ENCODE data around the gene USP37.

USP37 gene

DNA sequence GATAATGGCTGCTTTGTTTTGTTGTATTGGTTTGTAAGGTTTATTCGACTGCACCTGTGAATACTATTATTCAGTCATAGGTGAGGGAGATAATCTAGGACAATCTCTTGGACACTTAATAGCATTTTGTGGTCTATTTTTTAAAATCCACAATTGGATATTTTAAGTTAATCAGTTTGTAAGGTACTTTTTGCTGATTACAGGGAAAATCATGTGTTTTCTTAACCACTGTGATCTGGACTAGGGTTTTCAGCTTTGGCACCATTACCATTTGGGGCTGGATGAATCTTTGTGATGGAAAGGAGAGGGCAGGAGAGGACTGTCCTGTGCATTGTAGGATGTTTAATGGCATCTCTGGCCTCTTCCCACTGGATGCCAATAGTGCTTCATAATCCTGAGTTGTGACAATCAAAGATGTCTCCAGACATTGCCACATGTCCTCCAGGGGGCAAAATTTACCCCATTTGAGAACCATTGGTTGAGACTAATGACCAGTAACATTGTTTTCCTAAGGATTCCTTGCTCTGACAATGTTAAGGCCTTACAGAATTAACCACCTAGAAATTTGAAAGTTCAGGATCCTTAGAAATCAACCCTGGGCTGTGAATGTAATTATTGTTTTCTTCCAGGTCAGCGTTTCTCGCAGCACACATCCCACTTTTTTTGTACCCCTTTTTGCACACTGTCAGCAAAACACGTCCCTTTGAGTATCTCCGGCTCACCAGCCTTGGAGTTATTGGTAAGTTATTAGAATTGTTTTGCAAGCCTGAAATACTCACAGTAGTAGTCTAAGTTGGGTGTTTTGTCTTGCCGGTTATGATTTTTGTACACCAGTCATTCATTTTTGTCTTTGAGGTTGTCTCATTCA lies 16.1 kb upstream of the USP37 start:
- H3K9me3 ChIP-seq, result no peaks in the 10 kb centered on the region
- H3K27me3 ChIP-seq, result no peaks in the 10 kb centered on the region
- peaks cover 78% of the 10 kb centered on the region for H3K36me3 ChIP-seq
- no peak for TF ChIP-seq CTCF (IDR thresholded peaks at IDR 0.05)
- H3K4me3 ChIP-seq (ENCODE audit: low read depth in 1 of 2, low read length in 1 of 2), result no peak overlapping the region
- no peaks in the 10 kb centered on the region for H3K4me1 ChIP-seq (ENCODE audit: control insufficient read depth in 1 of 2, insufficient read depth in 1 of 2, low read depth in 1 of 2, low read length in 1 of 2)
- H3K27ac ChIP-seq, result no peak overlapping the region

DNA sequence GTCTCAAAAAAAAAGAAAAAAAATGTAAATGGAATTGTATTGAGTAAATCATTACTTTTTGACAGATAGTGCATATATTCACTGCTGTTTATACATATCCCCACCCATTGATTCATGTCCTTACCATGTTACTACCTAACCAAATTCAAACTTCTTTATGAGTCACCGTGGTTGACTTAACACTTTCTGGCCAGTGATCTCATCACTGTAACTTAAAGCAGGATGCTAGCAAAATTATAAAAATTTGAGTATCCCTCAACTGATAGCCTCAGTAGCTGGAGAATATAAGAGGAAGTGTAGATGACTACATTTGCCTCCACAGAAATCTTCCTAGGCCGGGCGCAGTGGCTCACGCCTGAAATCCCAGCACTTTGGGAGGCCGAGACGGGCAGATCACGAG lies 13.9 kb upstream of the USP37 start:
- no peak overlapping the region for H3K4me3 ChIP-seq (ENCODE audit: low read depth in 1 of 2, low read length in 1 of 2)
- H3K27ac ChIP-seq, result no peak overlapping the region
- no peaks in the 10 kb centered on the region for H3K9me3 ChIP-seq
- H3K4me1 ChIP-seq (ENCODE audit: control insufficient read depth in 1 of 2, insufficient read depth in 1 of 2, low read depth in 1 of 2, low read length in 1 of 2), result no peaks in the 10 kb centered on the region
- TF ChIP-seq CTCF (IDR thresholded peaks at IDR 0.05), result no peak
- H3K36me3 ChIP-seq, result peaks cover 64% of the 10 kb centered on the region
- no peaks in the 10 kb centered on the region for H3K27me3 ChIP-seq

DNA sequence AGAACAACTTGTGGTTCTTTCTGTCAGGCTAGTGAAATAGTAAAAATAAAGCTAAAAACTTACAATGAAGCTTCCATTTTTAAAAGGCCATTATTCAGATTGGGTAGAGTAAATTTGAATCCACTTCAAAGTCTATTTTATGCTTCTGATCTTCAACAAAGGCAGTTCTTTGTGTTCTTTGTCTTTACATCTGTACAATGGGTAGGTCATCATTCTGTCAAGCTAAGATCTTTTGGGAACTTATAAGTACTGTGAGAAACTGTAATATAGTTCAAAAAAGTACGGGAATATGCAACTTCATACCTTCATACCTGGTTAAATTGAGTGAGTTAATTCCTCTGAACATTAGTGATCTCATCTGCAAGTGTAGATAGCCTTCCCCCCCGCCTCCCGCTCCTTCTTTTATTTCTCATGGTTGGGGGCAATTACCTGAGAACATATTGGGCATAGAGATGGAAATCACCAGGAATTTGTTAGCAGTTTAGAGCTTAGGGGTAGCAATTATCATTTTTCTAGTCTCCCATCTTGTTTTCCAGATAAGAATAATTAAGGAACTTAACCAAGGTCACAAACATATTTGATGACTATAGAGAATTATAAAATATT lies 10.2 kb upstream of the USP37 start:
- Histone ChIP-seq H3K36me3 (peaks cover 42% of the 10 kb centered on the region), H3K27ac (no peak overlapping the region)
- TF ChIP-seq CTCF (IDR thresholded peaks at IDR 0.05), result no peak

DNA sequence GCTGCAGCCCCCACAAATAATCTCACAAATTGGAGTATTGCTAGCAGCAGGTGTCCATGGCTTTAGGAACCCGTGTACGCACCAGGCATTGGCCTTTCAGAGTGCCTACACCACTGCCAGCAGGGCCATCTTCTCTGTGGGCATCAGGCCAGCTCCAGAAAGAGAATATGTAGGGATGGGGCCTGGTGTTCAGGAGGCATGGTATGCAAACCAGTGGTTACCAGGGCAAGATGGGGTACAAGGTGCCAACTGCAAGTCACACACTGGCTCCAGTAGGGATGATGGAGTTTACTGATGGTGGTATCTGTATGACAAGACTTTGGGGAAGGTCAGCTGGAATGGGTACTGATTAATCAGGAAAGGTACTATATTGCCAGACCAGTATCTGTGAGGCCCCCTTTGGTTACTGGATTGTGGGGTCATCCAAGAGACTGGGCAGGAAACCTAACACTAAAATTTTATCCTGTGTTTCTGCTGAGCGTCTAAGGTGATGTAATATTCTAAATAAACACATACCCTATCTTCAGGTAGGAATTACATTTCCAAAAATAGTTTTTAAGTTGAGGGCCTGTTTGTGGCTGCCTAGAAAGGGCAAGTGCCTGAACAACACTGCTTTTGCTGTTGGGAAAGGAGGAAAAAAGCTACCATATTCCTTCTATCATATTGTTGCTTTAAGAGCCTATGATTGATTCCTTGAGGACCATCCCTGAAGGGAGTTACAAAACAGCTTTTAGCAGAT lies 9.5 kb upstream of the USP37 start:
- Histone ChIP-seq H3K36me3 (peaks cover 36% of the 10 kb centered on the region), H3K27ac (no peak overlapping the region), H3K4me3 (ENCODE audit: low read depth in 1 of 2, low read length in 1 of 2) (no peak overlapping the region), H3K9me3 (no peaks in the 10 kb centered on the region), H3K4me1 (ENCODE audit: control insufficient read depth in 1 of 2, insufficient read depth in 1 of 2, low read depth in 1 of 2, low read length in 1 of 2) (no peaks in the 10 kb centered on the region), H3K27me3 (no peaks in the 10 kb centered on the region)
- TF ChIP-seq CTCF (IDR thresholded peaks at IDR 0.05), result no peak

More for the DNA sequence above, 10.2 kb upstream of the USP37 start:
- Histone ChIP-seq H3K9me3 (no peaks in the 10 kb centered on the region), H3K4me1 (ENCODE audit: control insufficient read depth in 1 of 2, insufficient read depth in 1 of 2, low read depth in 1 of 2, low read length in 1 of 2) (no peaks in the 10 kb centered on the region), H3K27me3 (no peaks in the 10 kb centered on the region), H3K4me3 (ENCODE audit: low read depth in 1 of 2, low read length in 1 of 2) (no peak overlapping the region)

GRCh38 chr2:218576854-218577253 lies 8.7 kb upstream of the USP37 start:
- peaks cover 29% of the 10 kb centered on the region for H3K36me3 ChIP-seq
- no peaks in the 10 kb centered on the region for H3K9me3 ChIP-seq
- no peaks in the 10 kb centered on the region for H3K4me1 ChIP-seq (ENCODE audit: control insufficient read depth in 1 of 2, insufficient read depth in 1 of 2, low read depth in 1 of 2, low read length in 1 of 2)
- TF ChIP-seq CTCF (IDR thresholded peaks at IDR 0.05), result no peak
- H3K27me3 ChIP-seq, result no peaks in the 10 kb centered on the region
- no peak overlapping the region for H3K27ac ChIP-seq
- no peak overlapping the region for H3K4me3 ChIP-seq (ENCODE audit: low read depth in 1 of 2, low read length in 1 of 2)
